OCI-LY3 (cell line): ENCODE results near the gene SIN3A.

Source experiments
- EZH2phosphoT487 ChIP-seq: fragments of 200-600 bp; shearing (Covaris generic); IDR thresholded peaks from 2 replicates; pipeline ENCODE4 v1.6.1; 2018; ENCODE audit warnings: antibody characterized with exemption, mixed run types, low read depth
- TF ChIP-seq, protein P1 (sequence below): fragments of 200-600, 300-600 bp; sonication (generic); IDR thresholded peaks from 2 replicates; pipeline ENCODE4 v1.5.1; 2014; ENCODE audit warnings: antibody characterized with exemption, low read length, low read depth

DNA sequence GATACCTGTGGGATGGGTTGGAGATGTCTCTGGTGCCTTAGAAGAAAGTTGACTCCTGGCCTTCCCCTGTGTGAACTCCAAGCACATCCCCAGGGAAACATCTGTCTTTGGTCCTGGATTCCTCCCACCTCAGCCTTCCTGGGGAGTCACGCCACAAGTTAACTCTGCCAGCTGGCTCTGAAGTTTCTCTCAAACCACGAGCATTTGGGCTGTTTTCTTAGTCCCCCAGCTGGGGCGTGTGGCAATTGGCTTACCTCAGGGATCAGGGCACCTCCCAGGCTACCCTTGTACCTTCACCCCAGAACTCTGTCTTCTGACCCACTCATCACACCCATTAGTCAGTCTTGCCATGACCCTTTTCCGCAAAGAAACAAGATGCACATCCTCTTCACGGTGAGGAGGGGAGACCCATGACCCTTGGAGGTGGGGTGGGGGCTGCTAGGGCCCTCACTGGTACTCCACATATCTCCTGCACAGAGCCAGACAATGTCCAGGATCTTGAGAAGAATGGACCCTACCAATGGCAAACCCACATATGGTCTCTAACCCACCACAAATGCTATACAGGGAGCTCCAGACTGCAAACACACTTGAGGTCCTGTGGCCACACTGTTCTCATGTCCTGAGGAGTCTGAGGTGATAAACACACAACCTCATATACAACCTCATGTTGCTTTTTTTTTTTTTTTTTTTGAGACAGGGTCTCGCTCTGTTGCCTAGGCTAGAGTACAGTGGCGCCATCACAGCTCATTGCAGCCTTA, 100.7 kb downstream of the SIN3A start:
- TF ChIP-seq EZH2phosphoT487 = no peak
- TF ChIP-seq, protein P1, sequence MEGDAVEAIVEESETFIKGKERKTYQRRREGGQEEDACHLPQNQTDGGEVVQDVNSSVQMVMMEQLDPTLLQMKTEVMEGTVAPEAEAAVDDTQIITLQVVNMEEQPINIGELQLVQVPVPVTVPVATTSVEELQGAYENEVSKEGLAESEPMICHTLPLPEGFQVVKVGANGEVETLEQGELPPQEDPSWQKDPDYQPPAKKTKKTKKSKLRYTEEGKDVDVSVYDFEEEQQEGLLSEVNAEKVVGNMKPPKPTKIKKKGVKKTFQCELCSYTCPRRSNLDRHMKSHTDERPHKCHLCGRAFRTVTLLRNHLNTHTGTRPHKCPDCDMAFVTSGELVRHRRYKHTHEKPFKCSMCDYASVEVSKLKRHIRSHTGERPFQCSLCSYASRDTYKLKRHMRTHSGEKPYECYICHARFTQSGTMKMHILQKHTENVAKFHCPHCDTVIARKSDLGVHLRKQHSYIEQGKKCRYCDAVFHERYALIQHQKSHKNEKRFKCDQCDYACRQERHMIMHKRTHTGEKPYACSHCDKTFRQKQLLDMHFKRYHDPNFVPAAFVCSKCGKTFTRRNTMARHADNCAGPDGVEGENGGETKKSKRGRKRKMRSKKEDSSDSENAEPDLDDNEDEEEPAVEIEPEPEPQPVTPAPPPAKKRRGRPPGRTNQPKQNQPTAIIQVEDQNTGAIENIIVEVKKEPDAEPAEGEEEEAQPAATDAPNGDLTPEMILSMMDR = no peak
